Mucosa of stomach (tissue), 1 donor: ENCODE measurements around the gene CDK5RAP3.
"Not testable (repeated sequence)": the region's sequence is repeated elsewhere in the genome, so short reads cannot be mapped to it uniquely, and the experiment has no call there.

ENCODE experiments used
- H3K27me3 ChIP-seq: one replicate; pipeline ENCODE4 v1.7.0; 2013; ENCODE audit warnings: mild to moderate bottlenecking, low read length; ENCODE audit not compliant: control insufficient read depth, insufficient read depth
- H3K36me3 ChIP-seq: one replicate; pipeline ENCODE4 v1.7.0; 2013; ENCODE audit warnings: low read length; ENCODE audit not compliant: control insufficient read depth, insufficient read depth
- H3K4me1 ChIP-seq: one replicate; pipeline ENCODE4 v1.7.0; 2013; ENCODE audit warnings: mild to moderate bottlenecking, low read length; ENCODE audit not compliant: control insufficient read depth, insufficient read depth
- H3K4me3 ChIP-seq: one replicate; pipeline ENCODE4 v1.7.0; 2013; ENCODE audit warnings: low read length
- H3K9ac ChIP-seq: one replicate; pipeline ENCODE4 v1.7.0; 2013; ENCODE audit warnings: mild to moderate bottlenecking, low read length, moderate library complexity
- H3K9me3 ChIP-seq: one replicate; pipeline ENCODE4 v1.7.0; 2013; ENCODE audit warnings: mild to moderate bottlenecking, low read length, moderate library complexity; ENCODE audit not compliant: control insufficient read depth
- donor health status: Pancreatic carcinoma.

CDK5RAP3 gene

GRCh38 chr17:48006936-48007709 is 36.2 kb downstream of the CDK5RAP3 start:
- Histone ChIP-seq H3K4me3 (no peak overlapping the region), H3K4me1 (peaks cover 20% of the 10 kb centered on the region), H3K36me3 (no peaks in the 10 kb centered on the region), H3K9me3 (no peaks in the 10 kb centered on the region), H3K9ac (no peak overlapping the region), H3K27me3 (peaks cover 14% of the 10 kb centered on the region)

- H3K4me3 ChIP-seq = no peak overlapping the region
- H3K27me3 ChIP-seq = peaks cover 32% of the 10 kb centered on the region
- H3K9ac ChIP-seq = no peak overlapping the region
- peaks cover 13% of the 10 kb centered on the region for H3K4me1 ChIP-seq
- H3K9me3 ChIP-seq = no peaks in the 10 kb centered on the region
- no peaks in the 10 kb centered on the region for H3K36me3 ChIP-seq
Measured at GRCh38 chr17:48010193-48010592, 39.3 kb downstream of the CDK5RAP3 start.

GRCh38 chr17:48011405-48012150 is 40.7 kb downstream of the CDK5RAP3 start:
- peaks cover 13% of the 10 kb centered on the region for H3K4me1 ChIP-seq
- H3K9me3 ChIP-seq = no peaks in the 10 kb centered on the region
- peaks cover 31% of the 10 kb centered on the region for H3K27me3 ChIP-seq
- H3K9ac ChIP-seq = no peak overlapping the region
- no peak overlapping the region for H3K4me3 ChIP-seq
- H3K36me3 ChIP-seq = no peaks in the 10 kb centered on the region

- H3K9ac ChIP-seq = no peak overlapping the region
- H3K4me3 ChIP-seq = no peak overlapping the region
- H3K27me3 ChIP-seq = peaks cover 31% of the 10 kb centered on the region
- H3K4me1 ChIP-seq = peaks cover 13% of the 10 kb centered on the region
- H3K36me3 ChIP-seq = no peaks in the 10 kb centered on the region
- no peaks in the 10 kb centered on the region for H3K9me3 ChIP-seq
Measured at GRCh38 chr17:48012151-48012520, 41.2 kb downstream of the CDK5RAP3 start.

- Histone ChIP-seq H3K27me3 (peaks cover 31% of the 10 kb centered on the region), H3K4me3 (no peak overlapping the region), H3K9ac (no peak overlapping the region), H3K36me3 (no peaks in the 10 kb centered on the region), H3K4me1 (peaks cover 13% of the 10 kb centered on the region), H3K9me3 (no peaks in the 10 kb centered on the region)
Measured at GRCh38 chr17:48012654-48013053, 41.7 kb downstream of the CDK5RAP3 start.

GRCh38 chr17:48013876-48014594 is 43.1 kb downstream of the CDK5RAP3 start:
- Histone ChIP-seq H3K36me3 (no peaks in the 10 kb centered on the region), H3K4me3 (no peak overlapping the region), H3K4me1 (peaks cover 13% of the 10 kb centered on the region), H3K27me3 (peaks cover 31% of the 10 kb centered on the region), H3K9ac (no peak overlapping the region), H3K9me3 (no peaks in the 10 kb centered on the region)

GRCh38 chr17:48014595-48015111 is 43.7 kb downstream of the CDK5RAP3 start:
- Histone ChIP-seq H3K27me3 (peaks cover 31% of the 10 kb centered on the region), H3K4me1 (peaks cover 13% of the 10 kb centered on the region), H3K36me3 (no peaks in the 10 kb centered on the region), H3K4me3 (no peak overlapping the region), H3K9ac (no peak overlapping the region), H3K9me3 (no peaks in the 10 kb centered on the region)

GRCh38 chr17:48016112-48016511 is 45.2 kb downstream of the CDK5RAP3 start:
- Histone ChIP-seq H3K9ac (no peak overlapping the region), H3K9me3 (no peaks in the 10 kb centered on the region), H3K27me3 (peaks cover 31% of the 10 kb centered on the region)

GRCh38 chr17:48017817-48018158 is 46.9 kb downstream of the CDK5RAP3 start:
- H3K9me3 ChIP-seq, H3K36me3 ChIP-seq, H3K4me3 ChIP-seq, H3K4me1 ChIP-seq, H3K9ac ChIP-seq: not testable (repeated sequence)
- peaks cover 16% of the 10 kb centered on the region for H3K27me3 ChIP-seq

More at GRCh38 chr17:48016112-48016511, 45.2 kb downstream of the CDK5RAP3 start:
- Histone ChIP-seq H3K4me3 (no peak overlapping the region), H3K36me3 (no peaks in the 10 kb centered on the region), H3K4me1 (peaks cover 13% of the 10 kb centered on the region)

GRCh38 chr17:48021934-48022333 is 51.0 kb downstream of the CDK5RAP3 start:
- peaks cover 36% of the 10 kb centered on the region for H3K4me1 ChIP-seq
- H3K27me3 ChIP-seq = no peaks in the 10 kb centered on the region
- no peaks in the 10 kb centered on the region for H3K9me3 ChIP-seq
- no peaks in the 10 kb centered on the region for H3K36me3 ChIP-seq
- no peak overlapping the region for H3K9ac ChIP-seq
- no peak overlapping the region for H3K4me3 ChIP-seq

- Histone ChIP-seq H3K27me3 (no peaks in the 10 kb centered on the region), H3K4me1 (peaks cover 38% of the 10 kb centered on the region), H3K36me3 (no peaks in the 10 kb centered on the region), H3K4me3 (no peak overlapping the region), H3K9ac (no peak overlapping the region), H3K9me3 (no peaks in the 10 kb centered on the region)
Measured at GRCh38 chr17:48022901-48023300, 52.0 kb downstream of the CDK5RAP3 start.
